HepG2 (cell line): ENCODE results near the gene ABCB6. TPM values are rescaled to one million over a fixed set of nuclear protein-coding genes. Genes with fewer than 3 reads are reported as not detected.

ENCODE experiments used
- ARHGAP35 ChIP-seq: sonication (generic); formaldehyde crosslinking; IDR thresholded peaks from 2 replicates; pipeline ENCODE4 v1.9.0; 2022; ENCODE audit warnings: mild to moderate bottlenecking, inconsistent platforms, moderate library complexity, missing genetic modification reagents, borderline replicate concordance
- CEBPB ChIP-seq: IDR thresholded peaks from 2 replicates; pipeline ENCODE4 v1.6.1; 2011; ENCODE audit warnings: low read depth, low read length, improper control_type of control experiment, borderline replicate concordance
- GATA4 ChIP-seq: sonication (generic); IDR thresholded peaks from 2 replicates; pipeline ENCODE4 v1.6.1; 2016; ENCODE audit warnings: antibody characterized with exemption, low read depth, borderline replicate concordance
- JUN ChIP-seq: sonication (generic); formaldehyde crosslinking; IDR thresholded peaks from 2 replicates; pipeline ENCODE4 v1.4.0; 2020; ENCODE audit warnings: mild to moderate bottlenecking, missing genetic modification reagents
- MZF1 ChIP-seq: sonication (generic); formaldehyde crosslinking; IDR thresholded peaks from 2 replicates; pipeline ENCODE4 v1.8.1; 2023; ENCODE audit warnings: mild to moderate bottlenecking, missing genetic modification reagents, borderline replicate concordance
- ZNF75D ChIP-seq: sonication (generic); formaldehyde crosslinking; IDR thresholded peaks from 2 replicates; pipeline ENCODE4 v1.8.1; 2023; ENCODE audit warnings: missing genetic modification reagents, mild to moderate bottlenecking, borderline replicate concordance
- ZNF879 ChIP-seq: sonication (generic); formaldehyde crosslinking; IDR thresholded peaks from 2 replicates; pipeline ENCODE4 v1.8.1; 2023; ENCODE audit warnings: missing genetic modification reagents
- polyA plus RNA-seq, 8 experiments: library from polyadenylated mRNA; depleted of rRNA in 3 of 8; stranded (reverse) in 7 of 8; unstranded in 1 of 8; fragments of >200 nt; fragmentation: Illumina TruSeq in 4 of 8; extraction: Trizol in 4 of 8; gene quantifications; 2 replicates each; pipeline versions ENCODE4 v1.2.1 to v1.2.3, GENCODE V29; 2011 to 2016; ENCODE audit warnings: low read depth in 4 of 8, missing spikeins in 1 of 8, mixed read lengths in 1 of 8; ENCODE audit not compliant: insufficient read depth in 1 of 8
- total RNA-seq, 5 experiments: library from RNA; depleted of rRNA; stranded (reverse); fragments of >200 nt; fragmentation: Illumina TruSeq; extraction: Trizol; gene quantifications; 2 replicates each; pipeline ENCODE4 v1.2.3, GENCODE V29; 2016; ENCODE audit warnings: low read depth in 1 of 5
- TF ChIP-seq, protein P1 (sequence below): sonication (generic); formaldehyde crosslinking; IDR thresholded peaks from 2 replicates; pipeline ENCODE4 v1.5.0; 2020; ENCODE audit warnings: mild to moderate bottlenecking, missing genetic modification reagents, borderline replicate concordance
- TF ChIP-seq, protein P2 (sequence below): sonication (generic); formaldehyde crosslinking; IDR thresholded peaks from 2 replicates; pipeline ENCODE4 v1.8.0; 2023; ENCODE audit warnings: mild to moderate bottlenecking, missing genetic modification reagents
- TF ChIP-seq, protein P3 (sequence below): sonication (generic); formaldehyde crosslinking; IDR thresholded peaks from 2 replicates; pipeline ENCODE4 v1.5.0; 2020; ENCODE audit warnings: mild to moderate bottlenecking, missing genetic modification reagents
- TF ChIP-seq, protein P4 (sequence below), 2 experiments: fragments of 450-650 bp in 1 of 2; sonication (generic) in 1 of 2; formaldehyde crosslinking in 1 of 2; IDR thresholded peaks; 2 replicates each; pipeline versions ENCODE4 v1.6.1 to v1.8.0; 2016 to 2022; ENCODE audit warnings: antibody characterized with exemption in 1 of 2, mild to moderate bottlenecking in 1 of 2, missing genetic modification reagents in 1 of 2

The ABCB6 gene
- total and polyA plus RNA-seq, 2 of the 13 experiments (the other 11 are each of a cell fraction or from before 2014, with no cell fraction given): 91.1 to 137 TPM

DNA sequence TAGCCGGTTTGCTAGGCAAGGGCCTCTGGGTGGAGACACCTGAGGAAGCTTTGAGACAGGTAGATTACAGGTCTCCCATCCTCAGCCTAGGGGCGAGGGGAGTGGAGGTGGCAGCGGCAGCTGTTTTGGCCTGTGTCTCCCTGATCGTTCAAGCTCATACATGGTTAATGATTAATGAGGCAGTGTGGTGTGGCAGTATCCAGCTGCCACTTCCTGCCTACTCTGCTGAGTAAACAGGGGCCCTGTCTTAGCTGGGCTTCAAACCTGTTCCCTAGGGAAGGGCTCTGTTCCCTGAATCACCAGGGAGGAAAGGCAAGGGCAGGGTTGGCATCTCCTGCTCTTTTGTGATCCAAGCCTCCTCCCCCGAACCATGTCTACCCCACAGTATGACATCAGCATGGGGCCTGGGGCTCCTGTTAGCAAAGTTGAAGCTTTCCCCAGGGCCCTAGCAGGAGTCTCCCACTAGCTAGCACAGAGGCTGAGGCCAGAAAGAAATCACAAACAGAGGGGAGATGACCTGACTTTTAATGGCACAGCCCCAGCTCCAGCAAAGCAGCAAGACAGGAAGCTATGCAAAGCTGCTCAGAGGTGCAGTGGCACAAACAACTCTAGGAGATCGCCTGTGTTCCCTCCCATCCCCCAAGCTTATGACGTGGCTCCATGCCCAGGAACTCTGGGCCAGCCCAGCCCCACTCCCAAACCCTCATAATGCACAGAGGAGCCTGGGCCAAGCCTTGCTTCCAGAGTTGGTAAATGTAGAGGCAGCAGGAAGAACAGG lies 30.6 kb upstream of the ABCB6 start (continued):
- TF ChIP-seq, protein P1, sequence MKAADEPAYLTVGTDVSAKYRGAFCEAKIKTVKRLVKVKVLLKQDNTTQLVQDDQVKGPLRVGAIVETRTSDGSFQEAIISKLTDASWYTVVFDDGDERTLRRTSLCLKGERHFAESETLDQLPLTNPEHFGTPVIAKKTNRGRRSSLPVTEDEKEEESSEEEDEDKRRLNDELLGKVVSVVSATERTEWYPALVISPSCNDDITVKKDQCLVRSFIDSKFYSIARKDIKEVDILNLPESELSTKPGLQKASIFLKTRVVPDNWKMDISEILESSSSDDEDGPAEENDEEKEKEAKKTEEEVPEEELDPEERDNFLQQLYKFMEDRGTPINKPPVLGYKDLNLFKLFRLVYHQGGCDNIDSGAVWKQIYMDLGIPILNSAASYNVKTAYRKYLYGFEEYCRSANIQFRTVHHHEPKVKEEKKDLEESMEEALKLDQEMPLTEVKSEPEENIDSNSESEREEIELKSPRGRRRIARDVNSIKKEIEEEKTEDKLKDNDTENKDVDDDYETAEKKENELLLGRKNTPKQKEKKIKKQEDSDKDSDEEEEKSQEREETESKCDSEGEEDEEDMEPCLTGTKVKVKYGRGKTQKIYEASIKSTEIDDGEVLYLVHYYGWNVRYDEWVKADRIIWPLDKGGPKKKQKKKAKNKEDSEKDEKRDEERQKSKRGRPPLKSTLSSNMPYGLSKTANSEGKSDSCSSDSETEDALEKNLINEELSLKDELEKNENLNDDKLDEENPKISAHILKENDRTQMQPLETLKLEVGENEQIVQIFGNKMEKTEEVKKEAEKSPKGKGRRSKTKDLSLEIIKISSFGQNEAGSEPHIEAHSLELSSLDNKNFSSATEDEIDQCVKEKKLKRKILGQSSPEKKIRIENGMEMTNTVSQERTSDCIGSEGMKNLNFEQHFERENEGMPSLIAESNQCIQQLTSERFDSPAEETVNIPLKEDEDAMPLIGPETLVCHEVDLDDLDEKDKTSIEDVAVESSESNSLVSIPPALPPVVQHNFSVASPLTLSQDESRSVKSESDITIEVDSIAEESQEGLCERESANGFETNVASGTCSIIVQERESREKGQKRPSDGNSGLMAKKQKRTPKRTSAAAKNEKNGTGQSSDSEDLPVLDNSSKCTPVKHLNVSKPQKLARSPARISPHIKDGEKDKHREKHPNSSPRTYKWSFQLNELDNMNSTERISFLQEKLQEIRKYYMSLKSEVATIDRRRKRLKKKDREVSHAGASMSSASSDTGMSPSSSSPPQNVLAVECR: peak; percentile 81; the same call in 1 of the 2 replicates
- no peak; the same call in 1 of the 2 replicates for TF ChIP-seq GATA4
- TF ChIP-seq, protein P2, sequence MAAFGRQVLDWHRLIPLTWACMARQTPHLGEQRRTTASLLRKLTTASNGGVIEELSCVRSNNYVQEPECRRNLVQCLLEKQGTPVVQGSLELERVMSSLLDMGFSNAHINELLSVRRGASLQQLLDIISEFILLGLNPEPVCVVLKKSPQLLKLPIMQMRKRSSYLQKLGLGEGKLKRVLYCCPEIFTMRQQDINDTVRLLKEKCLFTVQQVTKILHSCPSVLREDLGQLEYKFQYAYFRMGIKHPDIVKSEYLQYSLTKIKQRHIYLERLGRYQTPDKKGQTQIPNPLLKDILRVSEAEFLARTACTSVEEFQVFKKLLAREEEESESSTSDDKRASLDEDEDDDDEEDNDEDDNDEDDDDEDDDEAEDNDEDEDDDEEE (CRISPR knock-in tag): peak; percentile 48; the same call in 1 of the 2 replicates
- peak; percentile 80; the same call in 1 of the 2 replicates for TF ChIP-seq MZF1 (CRISPR knock-in tag)
- TF ChIP-seq, protein P3, sequence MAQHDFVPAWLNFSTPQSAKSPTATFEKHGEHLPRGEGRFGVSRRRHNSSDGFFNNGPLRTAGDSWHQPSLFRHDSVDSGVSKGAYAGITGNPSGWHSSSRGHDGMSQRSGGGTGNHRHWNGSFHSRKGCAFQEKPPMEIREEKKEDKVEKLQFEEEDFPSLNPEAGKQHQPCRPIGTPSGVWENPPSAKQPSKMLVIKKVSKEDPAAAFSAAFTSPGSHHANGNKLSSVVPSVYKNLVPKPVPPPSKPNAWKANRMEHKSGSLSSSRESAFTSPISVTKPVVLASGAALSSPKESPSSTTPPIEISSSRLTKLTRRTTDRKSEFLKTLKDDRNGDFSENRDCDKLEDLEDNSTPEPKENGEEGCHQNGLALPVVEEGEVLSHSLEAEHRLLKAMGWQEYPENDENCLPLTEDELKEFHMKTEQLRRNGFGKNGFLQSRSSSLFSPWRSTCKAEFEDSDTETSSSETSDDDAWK (CRISPR knock-in tag): no peak
- no peak for TF ChIP-seq ZNF75D (CRISPR knock-in tag)
- no peak for TF ChIP-seq CEBPB
- TF ChIP-seq ARHGAP35 (CRISPR knock-in tag): no peak
- peak; percentile 86 for TF ChIP-seq JUN
- TF ChIP-seq, protein P4, sequence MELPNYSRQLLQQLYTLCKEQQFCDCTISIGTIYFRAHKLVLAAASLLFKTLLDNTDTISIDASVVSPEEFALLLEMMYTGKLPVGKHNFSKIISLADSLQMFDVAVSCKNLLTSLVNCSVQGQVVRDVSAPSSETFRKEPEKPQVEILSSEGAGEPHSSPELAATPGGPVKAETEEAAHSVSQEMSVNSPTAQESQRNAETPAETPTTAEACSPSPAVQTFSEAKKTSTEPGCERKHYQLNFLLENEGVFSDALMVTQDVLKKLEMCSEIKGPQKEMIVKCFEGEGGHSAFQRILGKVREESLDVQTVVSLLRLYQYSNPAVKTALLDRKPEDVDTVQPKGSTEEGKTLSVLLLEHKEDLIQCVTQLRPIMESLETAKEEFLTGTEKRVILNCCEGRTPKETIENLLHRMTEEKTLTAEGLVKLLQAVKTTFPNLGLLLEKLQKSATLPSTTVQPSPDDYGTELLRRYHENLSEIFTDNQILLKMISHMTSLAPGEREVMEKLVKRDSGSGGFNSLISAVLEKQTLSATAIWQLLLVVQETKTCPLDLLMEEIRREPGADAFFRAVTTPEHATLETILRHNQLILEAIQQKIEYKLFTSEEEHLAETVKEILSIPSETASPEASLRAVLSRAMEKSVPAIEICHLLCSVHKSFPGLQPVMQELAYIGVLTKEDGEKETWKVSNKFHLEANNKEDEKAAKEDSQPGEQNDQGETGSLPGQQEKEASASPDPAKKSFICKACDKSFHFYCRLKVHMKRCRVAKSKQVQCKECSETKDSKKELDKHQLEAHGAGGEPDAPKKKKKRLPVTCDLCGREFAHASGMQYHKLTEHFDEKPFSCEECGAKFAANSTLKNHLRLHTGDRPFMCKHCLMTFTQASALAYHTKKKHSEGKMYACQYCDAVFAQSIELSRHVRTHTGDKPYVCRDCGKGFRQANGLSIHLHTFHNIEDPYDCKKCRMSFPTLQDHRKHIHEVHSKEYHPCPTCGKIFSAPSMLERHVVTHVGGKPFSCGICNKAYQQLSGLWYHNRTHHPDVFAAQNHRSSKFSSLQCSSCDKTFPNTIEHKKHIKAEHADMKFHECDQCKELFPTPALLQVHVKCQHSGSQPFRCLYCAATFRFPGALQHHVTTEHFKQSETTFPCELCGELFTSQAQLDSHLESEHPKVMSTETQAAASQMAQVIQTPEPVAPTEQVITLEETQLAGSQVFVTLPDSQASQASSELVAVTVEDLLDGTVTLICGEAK (IDR thresholded peaks at IDR 0.05): no peak
- TF ChIP-seq, protein P4 (CRISPR knock-in tag; IDR thresholded peaks at IDR 0.05): peak; percentile 84; the same call in 1 of the 2 replicates
- no peak for TF ChIP-seq ZNF879 (CRISPR knock-in tag)
